H1 (cell line): ENCODE results near the gene TRAF1. TPM values are rescaled to one million over a fixed set of nuclear protein-coding genes. Genes with fewer than 3 reads are reported as not detected.

Source experiments
- ATF2 ChIP-seq: IDR thresholded peaks from 2 replicates; pipeline ENCODE4 v1.6.1; 2012; ENCODE audit warnings: low read length, inconsistent platforms
- BRCA1 ChIP-seq: IDR thresholded peaks from 2 replicates; pipeline ENCODE4 v1.6.1; 2012; ENCODE audit warnings: low read depth, low read length, improper control_type of control experiment
- CBX5 ChIP-seq: fragments of 300-800, 300-1000 bp; sonication (generic); IDR thresholded peaks from 2 replicates; pipeline ENCODE4 v1.7.1; 2016; ENCODE audit warnings: antibody characterized with exemption, low read length, low read depth
- EP300 ChIP-seq, 2 experiments: IDR thresholded peaks; 1 replicate in 1 of 2; 2 replicates in 1 of 2; pipeline ENCODE4 v1.6.1; 2011 to 2012; ENCODE audit warnings: low read depth in 2 of 2, low read length in 2 of 2, mild to moderate bottlenecking in 2 of 2, borderline replicate concordance in 1 of 2, inconsistent platforms in 1 of 2, moderate library complexity in 1 of 2
- RFX5 ChIP-seq: IDR thresholded peaks from 2 replicates; pipeline ENCODE4 v1.6.1; 2011; ENCODE audit warnings: low read depth, low read length, improper control_type of control experiment, borderline replicate concordance
- TAF1 ChIP-seq: IDR thresholded peaks from 2 replicates; pipeline ENCODE4 v1.6.1; 2011; ENCODE audit warnings: mild to moderate bottlenecking, low read depth, low read length
- polyA plus RNA-seq, 7 experiments: library from polyadenylated mRNA; depleted of rRNA in 3 of 7; stranded (reverse) in 5 of 7; unstranded in 2 of 7; fragments of >200 nt in 5 of 7; fragments of 200-250 nt in 2 of 7; gene quantifications; 1 replicate in 5 of 7; 2 replicates in 1 of 7; 4 replicates in 1 of 7; pipeline versions ENCODE4 v1.2.1 to v1.2.3, GENCODE V29; 2011 to 2013; ENCODE audit warnings: missing spikeins in 2 of 7, mixed read lengths in 2 of 7
- total RNA-seq: library from RNA; stranded (reverse); fragmentation: NEBNext Ultra II Directional; extraction: Animal tissue kit (Norgen Biotek cat#: 25700); gene quantifications from 2 replicates; pipeline ENCODE4 v1.2.1, GENCODE V29; 2021

Gene TRAF1
- total and polyA plus RNA-seq, 2 of the 8 experiments (the other 6 are each of a cell fraction or from before 2014, with no cell fraction given), result 1.6 to 3.2 TPM

- TF ChIP-seq EP300 (IDR thresholded peaks at IDR 0.05; ENCODE audit: borderline replicate concordance in 1 of 2, low read depth in 2 of 2, low read length in 2 of 2), result no peak
- TF ChIP-seq TAF1, result no peak
- no peak for TF ChIP-seq BRCA1
- TF ChIP-seq RFX5, result no peak
- TF ChIP-seq ATF2, result no peak
- TF ChIP-seq CBX5, result no peak
These were observed 27.0 kb downstream of the TRAF1 start (continued) for GRCh38 chr9:120899490-120900068.
